ENCODE results near the gene SCYL2. TPM values are rescaled to one million over a fixed set of nuclear protein-coding genes. Genes with fewer than 3 reads are reported as not detected.
A peak's percentile ranks its signal among the peaks of the same experiment; 100 is the strongest.
"Not testable (repeated sequence)": the region's sequence is repeated elsewhere in the genome, so short reads cannot be mapped to it uniquely, and the experiment has no call there.

SCYL2 gene
- total RNA-seq, 1 experiment from 2014 or later: 50.9 TPM

GRCh38 chr12:100263131-100263530 lies 3.8 kb upstream of the SCYL2 start:
- no peak for DNase-seq (ENCODE audit: low read depth)

GRCh38 chr12:100265107-100265506 lies 1.9 kb upstream of the SCYL2 start:
- not testable (repeated sequence) for DNase-seq (ENCODE audit: low read depth)

DNA sequence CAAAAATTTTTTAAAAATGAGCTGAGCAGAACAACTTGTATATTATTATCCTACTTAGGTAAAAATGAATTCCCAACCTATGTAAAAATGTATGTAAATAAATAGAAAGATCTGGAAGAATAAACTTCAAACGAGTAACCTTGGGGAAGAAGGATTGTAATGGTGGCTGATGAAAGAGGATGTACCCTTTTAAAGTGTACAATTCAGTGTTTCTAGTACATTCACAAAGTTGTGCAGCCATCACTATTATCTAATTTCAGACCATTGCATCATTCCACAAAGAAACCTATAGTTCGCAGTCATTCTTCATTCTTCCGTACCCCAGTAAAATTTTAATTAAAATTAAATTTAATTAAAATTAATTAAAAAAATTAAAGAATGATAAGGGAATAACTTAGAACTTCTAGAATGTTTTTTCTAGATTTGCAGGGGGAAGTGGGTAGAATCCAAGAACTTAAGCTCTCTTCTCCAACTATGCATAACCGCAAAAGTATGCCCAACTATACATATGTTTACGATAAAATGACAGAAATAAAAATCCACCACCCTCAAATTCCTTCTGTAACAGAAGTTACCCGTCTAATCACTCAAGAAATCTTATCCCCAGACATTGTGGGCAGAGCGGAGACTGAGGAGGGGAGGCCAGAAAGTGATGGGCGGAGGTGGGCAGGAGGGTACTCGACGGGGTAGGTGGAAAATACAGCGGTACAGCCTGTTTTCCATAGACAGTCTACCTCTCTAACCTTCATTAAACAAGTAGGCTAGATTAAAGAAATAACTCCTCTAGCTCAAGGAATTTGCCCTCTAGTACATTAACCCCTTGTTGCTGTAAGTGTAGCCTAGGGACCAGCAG lies 1.0 kb upstream of the SCYL2 start:
- DNase-seq (ENCODE audit: low read depth): no peak

GRCh38 chr12:100266585-100266834 lies 467 bp upstream of the SCYL2 start:
- no peak for DNase-seq (ENCODE audit: low read depth)

- peak; percentile 37 for DNase-seq (ENCODE audit: low read depth)
These were observed 765 bp downstream of the SCYL2 start for GRCh38 chr12:100267603-100268281.

GRCh38 chr12:100268835-100269564 lies 2.0 kb downstream of the SCYL2 start:
- peak; percentile 6 for DNase-seq (ENCODE audit: low read depth)

DNA sequence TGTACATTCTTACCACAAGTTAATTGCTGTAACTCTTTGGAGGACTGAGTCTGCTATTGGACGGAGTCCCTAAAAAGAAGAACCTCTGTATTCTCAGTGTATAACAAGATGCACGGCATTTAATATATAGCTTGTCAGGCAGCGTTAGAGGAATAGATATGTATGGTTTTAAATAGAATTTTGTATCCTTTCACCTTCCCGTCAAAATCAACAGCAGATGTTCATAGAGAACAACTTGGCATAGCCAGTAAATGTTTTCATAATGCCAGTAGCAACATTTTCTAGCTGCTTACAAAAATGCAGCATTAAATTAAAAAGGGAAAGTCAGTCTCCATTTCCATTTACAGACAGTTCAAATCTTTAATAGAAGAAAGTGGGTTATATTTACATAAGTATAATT lies 6.8 kb downstream of the SCYL2 start:
- DNase-seq (ENCODE audit: low read depth): no peak

DNA sequence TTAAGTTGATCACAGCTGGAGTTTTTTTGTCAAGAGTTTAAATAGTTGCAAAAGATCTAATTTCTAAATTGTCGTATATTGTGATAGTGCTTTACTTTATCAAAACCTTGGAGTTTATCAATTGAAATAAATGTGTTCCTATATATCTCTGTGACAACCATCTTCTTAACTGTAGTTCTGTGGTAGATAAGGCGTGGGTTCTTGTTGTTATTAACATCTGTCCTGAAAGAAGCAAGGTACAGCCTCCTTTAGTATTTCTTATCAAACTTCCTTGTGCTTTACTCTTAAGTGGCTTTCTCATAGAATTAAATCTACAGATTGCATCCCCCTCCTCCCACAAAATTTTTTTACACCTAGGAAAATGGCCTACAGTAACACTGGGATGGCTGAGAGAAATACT lies 7.3 kb downstream of the SCYL2 start:
- DNase-seq (ENCODE audit: low read depth): no peak

- DNase-seq (ENCODE audit: low read depth): no peak
These were observed 12.2 kb downstream of the SCYL2 start for GRCh38 chr12:100279159-100279558.

DNA sequence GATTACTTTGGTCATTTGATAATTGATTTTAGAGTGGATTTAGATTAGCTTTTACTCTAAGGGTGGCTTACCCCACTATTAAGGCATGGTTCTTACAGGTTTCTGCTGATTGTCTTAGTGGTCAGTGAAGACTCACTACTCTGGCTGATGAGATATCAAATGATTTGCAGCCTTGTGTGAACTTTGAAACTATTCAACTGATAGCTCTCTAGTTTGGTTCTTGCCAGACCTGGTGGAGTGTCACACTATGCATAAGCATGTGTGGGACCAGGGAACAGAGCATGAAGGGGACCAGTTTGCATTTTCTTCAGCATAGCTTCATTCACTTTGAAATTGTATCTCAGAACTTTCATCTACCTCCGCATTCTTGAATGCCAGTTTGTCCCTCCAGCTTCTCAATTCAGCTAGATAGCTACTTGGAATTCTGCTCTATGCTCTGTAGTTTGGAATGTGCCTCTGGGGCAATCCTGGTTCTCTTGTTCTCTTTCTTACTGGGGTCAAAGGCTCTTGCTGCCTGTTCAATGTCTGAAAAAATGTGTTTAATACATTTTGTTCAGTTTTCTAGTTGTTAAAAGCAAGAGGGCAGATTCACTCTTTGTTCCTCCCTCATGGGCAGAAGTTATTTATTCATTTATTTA lies 12.7 kb downstream of the SCYL2 start:
- no peak for DNase-seq (ENCODE audit: low read depth)

- DNase-seq (ENCODE audit: low read depth): not testable (repeated sequence)
These were observed 17.6 kb downstream of the SCYL2 start for GRCh38 chr12:100284556-100284955.

GRCh38 chr12:100289038-100289437 lies 22.1 kb downstream of the SCYL2 start:
- DNase-seq (ENCODE audit: low read depth): no peak

GRCh38 chr12:100290016-100290415 lies 23.0 kb downstream of the SCYL2 start:
- DNase-seq (ENCODE audit: low read depth): no peak

DNA sequence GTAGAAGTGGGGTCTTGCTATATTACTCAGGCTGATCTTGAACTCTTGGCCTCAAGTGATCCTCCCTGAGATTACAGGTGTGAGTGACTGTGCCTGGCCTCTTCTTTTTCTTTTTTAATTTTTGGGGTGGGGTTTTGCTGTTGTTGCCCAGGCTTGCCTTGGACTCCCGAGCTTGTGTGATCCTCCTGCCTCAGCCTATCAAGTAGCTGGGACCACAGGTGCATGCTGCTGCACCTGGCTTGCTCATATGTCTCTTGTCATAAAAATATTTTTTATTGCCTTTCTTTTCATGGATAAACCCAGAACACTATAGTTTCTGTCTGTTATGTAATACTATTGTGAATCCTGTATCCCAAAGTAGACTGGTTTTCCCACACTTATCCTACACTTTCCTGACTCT lies 26.0 kb downstream of the SCYL2 start:
- DNase-seq (ENCODE audit: low read depth): no peak

DNA sequence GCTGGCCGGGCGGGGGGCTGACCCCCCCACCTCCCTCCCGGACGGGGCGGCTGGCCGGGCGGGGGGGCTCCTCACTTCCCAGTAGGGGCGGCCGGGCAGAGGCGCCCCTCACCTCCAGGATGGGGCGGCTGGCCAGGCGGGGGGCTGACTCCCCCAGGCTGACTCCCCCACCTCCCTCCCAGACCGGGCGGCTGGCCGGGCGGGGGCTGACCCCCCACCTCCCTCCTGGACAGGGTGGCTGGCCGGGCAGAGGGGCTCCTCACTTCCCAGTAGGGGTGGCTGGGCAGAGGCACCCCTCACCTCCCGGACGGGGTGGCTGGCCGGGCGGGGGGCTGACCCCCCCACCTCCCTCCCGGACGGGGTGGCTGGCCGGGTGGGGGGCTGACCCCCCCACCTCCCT lies 27.4 kb downstream of the SCYL2 start:
- not testable (repeated sequence) for DNase-seq (ENCODE audit: low read depth)

GRCh38 chr12:100295764-100296555 lies 29.0 kb downstream of the SCYL2 start:
- DNase-seq (ENCODE audit: low read depth): peak; percentile 25

DNA sequence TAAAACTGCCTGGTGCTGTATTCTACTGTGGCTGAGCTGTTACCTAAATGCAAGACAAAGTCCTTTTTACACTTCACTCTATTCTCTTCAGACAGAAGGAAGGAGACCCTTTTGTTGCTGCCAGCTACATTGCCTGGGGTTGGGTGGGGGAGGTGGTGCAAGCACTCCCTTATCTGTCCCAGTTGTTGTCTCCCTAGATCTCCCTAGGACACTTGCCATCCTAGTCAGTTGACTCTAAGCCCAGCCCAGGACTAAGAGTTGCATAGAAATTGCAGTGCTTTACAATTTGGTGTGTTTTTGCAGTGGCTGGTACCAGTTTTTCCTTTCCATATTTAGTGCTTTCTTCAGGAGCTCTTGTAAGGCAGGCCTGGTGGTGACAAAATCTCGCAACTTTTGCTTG lies 35.1 kb downstream of the SCYL2 start:
- DNase-seq (ENCODE audit: low read depth): no peak

GRCh38 chr12:100303831-100304230 lies 36.9 kb downstream of the SCYL2 start:
- no peak for DNase-seq (ENCODE audit: low read depth)

DNA sequence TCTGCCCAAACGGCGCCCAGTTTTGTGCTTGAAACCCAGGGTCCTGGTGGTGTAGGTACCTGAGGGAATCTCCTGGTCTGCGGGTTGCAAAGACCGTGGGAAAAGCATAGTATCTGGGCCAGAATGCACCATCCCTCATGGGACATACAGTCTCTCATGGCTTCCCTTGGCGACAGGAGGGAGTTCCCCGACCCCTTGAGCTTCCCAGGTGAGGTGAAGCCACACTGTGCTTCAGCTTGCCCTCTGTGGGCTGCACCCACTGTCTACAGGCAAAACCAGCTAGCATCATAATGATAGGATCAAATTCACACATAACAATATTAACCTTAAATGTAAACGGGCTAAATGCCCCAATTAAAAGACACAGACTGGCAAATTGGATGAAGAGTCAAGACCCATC lies 37.4 kb downstream of the SCYL2 start:
- not testable (repeated sequence) for DNase-seq (ENCODE audit: low read depth)

DNA sequence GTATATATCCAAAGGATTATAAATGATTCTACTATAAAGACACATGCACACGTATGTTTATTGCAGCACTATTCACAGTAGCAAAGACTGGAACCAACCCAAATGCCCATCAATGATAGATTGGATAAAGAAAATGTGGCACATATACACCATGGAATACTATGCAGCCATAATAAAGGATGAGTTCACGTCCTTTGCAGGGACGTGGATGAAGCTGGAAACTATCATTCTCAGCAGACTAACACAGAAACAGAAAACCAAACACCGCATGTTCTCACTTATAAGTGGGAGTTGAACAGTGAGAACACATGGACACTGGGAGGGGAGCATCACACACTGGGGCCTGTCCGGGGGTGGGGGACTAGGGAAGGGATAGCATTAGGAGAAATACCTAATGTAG lies 41.2 kb downstream of the SCYL2 start:
- DNase-seq (ENCODE audit: low read depth): not testable (repeated sequence)

DNA sequence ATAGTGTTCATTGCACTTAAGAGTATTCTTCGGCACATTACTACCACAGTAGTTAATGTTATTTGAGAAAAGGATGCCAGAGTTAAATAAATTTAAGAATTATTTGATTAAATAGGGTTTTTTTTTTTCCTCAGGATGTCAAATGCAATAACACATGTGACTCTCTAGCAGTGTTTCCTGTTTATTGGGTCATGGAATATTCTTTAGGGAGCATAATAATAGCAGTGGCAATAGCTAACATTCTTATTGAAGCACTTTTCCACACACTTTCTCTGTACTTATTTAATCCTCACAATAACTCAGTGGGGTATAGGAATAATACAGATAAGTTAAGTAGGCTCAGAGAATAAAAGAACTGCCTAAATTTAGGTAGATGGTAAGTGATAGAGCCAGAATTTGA lies 44.3 kb downstream of the SCYL2 start:
- no peak for DNase-seq (ENCODE audit: low read depth)

DNA sequence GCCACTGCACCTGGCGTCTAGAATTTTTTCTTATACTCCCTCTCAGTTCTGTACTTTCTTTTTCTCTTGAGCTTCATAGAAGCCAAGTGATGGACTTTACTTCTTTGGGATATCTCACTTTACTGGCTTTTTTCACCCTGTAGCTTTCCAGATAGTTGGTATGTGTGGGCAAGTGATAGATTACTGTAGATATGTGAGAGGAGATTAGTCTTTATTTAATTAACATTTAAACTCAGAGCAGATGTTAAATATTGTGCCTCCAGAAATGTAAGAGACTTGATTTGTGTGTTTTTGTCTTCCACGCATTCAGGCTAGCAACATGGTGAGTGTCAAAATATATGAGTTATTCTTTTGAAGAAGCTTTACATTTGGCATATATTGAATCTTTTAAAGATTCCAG lies 50.4 kb downstream of the SCYL2 start:
- no peak for DNase-seq (ENCODE audit: low read depth)

Data from M059J (cell line).